ENCODE results near the gene KLHL11.

Gene KLHL11

DNA sequence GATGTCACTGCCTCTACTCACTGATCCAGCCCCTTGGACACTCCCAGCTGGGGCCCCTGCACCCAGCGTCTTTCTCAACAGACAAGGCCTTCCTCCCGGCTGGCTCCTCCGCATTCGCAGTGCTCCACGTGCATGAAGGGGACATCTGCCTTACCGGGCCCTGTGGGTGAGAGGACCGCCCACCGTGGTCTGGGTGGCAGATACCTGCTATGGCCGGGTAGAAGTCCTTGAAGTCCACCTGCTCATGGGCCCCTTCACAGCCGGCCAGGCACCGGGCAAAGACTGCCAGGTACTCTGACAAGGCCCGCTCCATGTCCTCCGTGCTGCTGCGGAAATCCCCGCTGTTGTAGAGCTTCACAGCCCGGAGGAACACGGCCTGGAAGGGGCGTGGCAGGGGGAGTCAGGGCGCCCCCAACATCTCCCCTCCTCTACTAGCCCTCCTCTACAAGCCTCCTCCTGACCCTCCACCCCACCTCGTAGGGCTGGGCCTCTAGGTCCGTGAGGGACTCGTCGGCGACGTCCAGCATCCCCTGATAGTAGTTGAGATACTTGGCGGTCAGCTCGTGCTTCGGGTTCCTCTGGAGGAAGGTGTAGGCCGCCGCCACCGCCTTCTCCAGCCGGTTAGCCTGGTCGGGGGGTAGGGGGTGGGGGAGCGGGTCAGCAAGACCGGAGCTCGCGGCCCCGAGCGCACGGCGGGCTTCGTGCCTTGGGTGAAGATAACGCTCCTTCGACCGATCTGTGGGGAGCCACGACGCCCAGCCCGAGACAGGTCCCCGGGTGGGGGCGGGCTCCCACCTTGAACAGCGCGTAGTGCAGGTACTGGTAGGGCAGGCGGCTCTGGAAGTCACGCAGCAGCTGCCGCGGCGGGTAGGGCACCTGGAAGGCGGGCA is 54.3 kb downstream of the KLHL11 start:
- DNase-seq (ENCODE audit: low spot score) = no peak

DNA sequence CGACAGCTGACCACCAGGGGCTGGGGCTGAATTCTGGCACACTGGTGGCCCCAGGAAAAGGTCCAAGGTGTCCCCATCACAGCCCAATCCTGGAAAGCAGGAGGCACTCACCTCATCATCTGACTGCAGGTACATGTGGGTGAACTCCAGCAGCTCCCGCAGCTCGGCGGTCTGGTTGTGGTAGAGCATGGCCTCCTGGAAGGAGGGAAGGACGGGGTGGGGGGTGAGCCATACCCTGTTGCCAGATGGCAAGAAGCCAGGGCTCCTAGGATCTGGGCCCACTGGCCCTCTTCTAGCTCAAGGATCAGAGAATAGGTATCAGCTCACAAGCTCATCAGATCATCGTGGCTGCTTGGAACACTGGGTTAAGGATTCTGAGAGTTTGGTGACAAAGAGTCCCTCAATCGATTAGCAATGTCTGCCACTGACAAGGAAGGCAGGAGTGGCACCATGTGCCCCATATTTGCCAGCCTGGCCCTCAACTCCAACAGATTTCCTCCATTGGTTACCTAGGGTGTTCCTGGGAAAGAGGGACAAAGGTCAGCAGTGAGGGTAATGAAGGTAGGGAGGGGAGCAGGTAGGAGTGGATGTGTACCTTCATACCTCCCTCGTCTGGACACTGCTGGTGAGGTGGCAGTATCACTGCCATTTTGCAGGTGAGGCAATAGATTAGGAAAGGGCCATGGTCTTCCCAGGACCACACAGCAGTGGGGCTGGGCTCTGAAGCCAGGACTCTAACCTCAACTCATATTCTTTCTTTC is 58.4 kb downstream of the KLHL11 start:
- DNase-seq (ENCODE audit: low spot score) = no peak

All from cerebellar cortex (tissue), 1 donor.